Endothelial cell of umbilical vein (primary cell): ENCODE measurements around the gene RIBC2. TPM values are rescaled to one million over a fixed set of nuclear protein-coding genes. Genes with fewer than 3 reads are reported as not detected.

Experiments used
- BruUV-seq: library from RNA; stranded (reverse); fragments of 400-500 nt; replicated peaks from 2 replicates; lab custom pipeline; 2021; lab: Mats Ljungman, UMichigan
- CTCF ChIA-PET: fragments of 300-600, 350-600 bp; sonication (Branson Sonifier 250); formaldehyde crosslinking; loops from one replicate; lab custom pipeline; 2021; ENCODE audit warnings: antibody characterized with exemption, inconsistent platforms; lab: Charles Lee
- POLR2A ChIA-PET: fragments of 300-600, 350-600 bp; sonication (Branson Sonifier 250); formaldehyde crosslinking; loops from one replicate; lab custom pipeline; 2021; ENCODE audit warnings: antibody characterized with exemption, inconsistent platforms; lab: Charles Lee
- DNase-seq: peaks from one replicate; pipeline ENCODE4 v3.0.0-alpha.2; 2011; ENCODE audit warnings: low read depth, low spot score
- FAIRE-seq: peaks from 2 replicates; lab custom pipeline; 2011; peaks lifted over from hg19 to GRCh38; lab: Jason Lieb, UNC
- H2AFZ ChIP-seq: 2 replicates; pipeline ENCODE4 v1.6.0; 2012; ENCODE audit warnings: low read depth, low read length, control low read depth, inconsistent platforms
- H3K27ac ChIP-seq: 2 replicates; pipeline ENCODE4 v1.5.1; 2011; ENCODE audit warnings: low read depth, mild to moderate bottlenecking, control low read depth, low read length, moderate library complexity; ENCODE audit not compliant: insufficient read depth
- H3K27me3 ChIP-seq, 2 experiments: 2 replicates each; pipeline versions ENCODE4 v1.6.0 to v1.6.1; 2011; ENCODE audit warnings: low read length in 2 of 2, mixed read lengths in 1 of 2; ENCODE audit not compliant: control insufficient read depth in 2 of 2, insufficient read depth in 2 of 2
- H3K36me3 ChIP-seq, 2 experiments: 2 replicates in 1 of 2; 3 replicates in 1 of 2; pipeline ENCODE4 v1.5.1; 2011; ENCODE audit warnings: low read length in 2 of 2, mild to moderate bottlenecking in 1 of 2, moderate library complexity in 1 of 2; ENCODE audit not compliant: control insufficient read depth in 2 of 2, insufficient read depth in 2 of 2; ENCODE audit errors: extremely low read depth in 1 of 2
- H3K4me1 ChIP-seq: 3 replicates; pipeline ENCODE4 v1.5.1; 2011; ENCODE audit warnings: mild to moderate bottlenecking, low read length; ENCODE audit not compliant: control insufficient read depth, insufficient read depth; ENCODE audit errors: extremely low read depth
- H3K4me2 ChIP-seq: 2 replicates; pipeline ENCODE4 v1.6.1; 2011; ENCODE audit warnings: low read length, control low read depth, mixed read lengths; ENCODE audit not compliant: insufficient read depth
- H3K4me3 ChIP-seq, 3 experiments: fragments of 200-600 bp in 1 of 3; sonication (generic), shearing (Covaris generic) in 1 of 3; replicated peaks in 1 of 3; 2 replicates each; pipeline ENCODE4 v1.5.1; 2011 to 2016; ENCODE audit warnings: control low read depth in 3 of 3, low read length in 3 of 3, mild to moderate bottlenecking in 2 of 3, inconsistent platforms in 1 of 3, low read depth in 1 of 3, moderate library complexity in 1 of 3; ENCODE audit not compliant: insufficient read depth in 1 of 3
- H3K79me2 ChIP-seq: 2 replicates; pipeline ENCODE4 v1.6.0; 2012; ENCODE audit warnings: low read length, inconsistent platforms; ENCODE audit not compliant: control insufficient read depth, insufficient read depth
- H3K9ac ChIP-seq: replicated peaks from 2 replicates; pipeline ENCODE3; 2011; ENCODE audit warnings: low read length, control low read depth; ENCODE audit not compliant: insufficient read depth; ENCODE audit errors: extremely low read depth
- H3K9me1 ChIP-seq: replicated peaks from 3 replicates; pipeline ENCODE4 v1.6.0; 2011; ENCODE audit warnings: mild to moderate bottlenecking, low read length; ENCODE audit not compliant: control insufficient read depth, insufficient read depth; ENCODE audit errors: extremely low read depth
- H3K9me3 ChIP-seq: replicated peaks from 2 replicates; pipeline ENCODE4 v1.5.1; 2012; ENCODE audit warnings: low read length, inconsistent platforms; ENCODE audit not compliant: control insufficient read depth, insufficient read depth
- H4K20me1 ChIP-seq: replicated peaks from 2 replicates; pipeline ENCODE3; 2011; ENCODE audit warnings: mild to moderate bottlenecking, low read length; ENCODE audit not compliant: control insufficient read depth, insufficient read depth; ENCODE audit errors: extremely low read depth
- EZH2 ChIP-seq: IDR thresholded peaks from 2 replicates; pipeline ENCODE4 v1.6.1; 2012; ENCODE audit warnings: borderline replicate concordance, low read depth, mild to moderate bottlenecking, moderate library complexity, low read length, inconsistent platforms; ENCODE audit not compliant: severe bottlenecking
- FOS ChIP-seq: IDR thresholded peaks from 2 replicates; pipeline ENCODE4 v1.6.1; 2011; ENCODE audit warnings: mild to moderate bottlenecking, low read length, moderate library complexity, borderline replicate concordance; ENCODE audit not compliant: insufficient read depth
- GATA2 ChIP-seq: IDR thresholded peaks from 2 replicates; pipeline ENCODE4 v1.7.0; 2011; ENCODE audit warnings: low read depth, mild to moderate bottlenecking, moderate library complexity, mixed read lengths, low read length; ENCODE audit not compliant: insufficient read length, insufficient read depth
- JUN ChIP-seq: IDR thresholded peaks from 2 replicates; pipeline ENCODE4 v1.6.1; 2011; ENCODE audit warnings: borderline replicate concordance, low read depth; ENCODE audit not compliant: insufficient read length, insufficient read depth
- MYC ChIP-seq: IDR thresholded peaks from one replicate; pipeline ENCODE4 v1.6.1; 2011; ENCODE audit warnings: mild to moderate bottlenecking, low read depth, low read length
- POLR2A ChIP-seq: IDR thresholded peaks from 2 replicates; pipeline ENCODE4 v1.6.1; 2012; ENCODE audit warnings: low read depth, mild to moderate bottlenecking, control low read depth, low read length
- POLR2AphosphoS5 ChIP-seq: IDR thresholded peaks from 2 replicates; pipeline ENCODE4 v1.6.1; 2012; ENCODE audit warnings: low read depth, mild to moderate bottlenecking, control low read depth, low read length, moderate library complexity; ENCODE audit not compliant: insufficient read depth
- dilution Hi-C: fragments of 300-500 bp; cut with MboI; formaldehyde crosslinking; loops from one replicate; pipeline ENCODE4 v1.15.0; 2019; ENCODE audit warnings: low sequenced_read_pairs; ENCODE audit not compliant: extremely low pct_ligation_motif_present
- intact Hi-C: fragments of 100-400 bp; cut with micrococcal nuclease; formaldehyde crosslinking; loops from one replicate; pipeline ENCODE4 v1.10.0; 2022
- polyA plus RNA-seq, 4 experiments: library from polyadenylated mRNA; depleted of rRNA in 3 of 4; stranded (reverse) in 3 of 4; unstranded in 1 of 4; fragments of >200 nt; gene quantifications; 2 replicates each; pipeline versions ENCODE4 v1.2.1 to v1.2.3, GENCODE V29; 2011 to 2012; ENCODE audit warnings: missing spikeins in 1 of 4
- total RNA-seq: library from RNA; stranded (reverse); gene quantifications from 2 replicates; pipeline ENCODE4 v1.2.3, GENCODE V29; 2021
- TF ChIP-seq, protein P1 (sequence below): IDR thresholded peaks from 2 replicates; pipeline ENCODE4 v1.6.1; 2011; ENCODE audit not compliant: insufficient read depth, insufficient read length
- TF ChIP-seq, protein P2 (sequence below), 2 donors: IDR thresholded peaks; 1 replicate in 1 of 2; 2 replicates in 1 of 2; pipeline ENCODE4 v1.5.1; 2011; ENCODE audit warnings: low read length in 2 of 2, mild to moderate bottlenecking in 2 of 2, moderate library complexity in 2 of 2, control low read depth in 1 of 2, inconsistent platforms in 1 of 2, low read depth in 1 of 2; ENCODE audit not compliant: insufficient read depth in 1 of 2; ENCODE audit errors: extremely low read depth in 1 of 2

RIBC2 gene
- total and polyA plus RNA-seq, 2 donors (not counting 3 experiments of a cell fraction or from before 2014, with no cell fraction given), result 1.2 to 5.7 TPM

DNA sequence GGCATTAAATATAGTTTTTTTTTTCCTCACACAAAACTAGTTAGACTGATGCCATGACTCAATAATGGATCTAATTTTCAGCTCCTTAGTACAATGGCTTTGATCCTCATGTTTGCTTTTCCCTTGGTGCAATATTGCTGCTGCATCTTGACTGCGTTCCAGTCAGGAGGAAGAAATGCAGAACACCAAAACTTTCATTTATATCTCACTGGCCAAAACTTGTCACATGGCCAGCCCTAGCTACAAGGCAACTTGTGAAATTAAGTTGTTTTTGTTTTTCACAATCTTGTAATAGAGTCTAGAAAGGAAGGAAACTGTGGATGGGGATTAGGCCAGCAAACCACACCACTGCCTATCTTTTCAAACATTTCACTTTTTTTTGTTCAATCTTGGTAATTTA lies 36.8 kb upstream of the RIBC2 start:
- dilution Hi-C loops (loop anchor here (10.0 kb wide), 1 partner anchor 102 kb away; no protein-coding TSS in a partner anchor), intact Hi-C loops (no loop called here)
- BruUV-seq, result no TSS peak
- Histone ChIP-seq H2AFZ (no peak overlapping the region), H3K9me3 (no peaks in the 10 kb centered on the region), H3K27me3 (peaks cover 0 to 2% of the 10 kb centered on the region in 2 experiments), H3K27ac (no peak overlapping the region), H3K36me3 (no peaks in the 10 kb centered on the region), H3K79me2 (no peaks in the 10 kb centered on the region), H3K9me1 (no peaks in the 10 kb centered on the region), H3K9ac (no peak overlapping the region), H3K4me1 (no peaks in the 10 kb centered on the region), H4K20me1 (no peaks in the 10 kb centered on the region), H3K4me3 (no peak overlapping the region), H3K4me2 (no peak overlapping the region)
- TF ChIP-seq POLR2A (no peak), GATA2 (no peak), EZH2 (no peak), POLR2AphosphoS5 (no peak), FOS (no peak), MYC (no peak), JUN (no peak)
- TF ChIP-seq, protein P1, sequence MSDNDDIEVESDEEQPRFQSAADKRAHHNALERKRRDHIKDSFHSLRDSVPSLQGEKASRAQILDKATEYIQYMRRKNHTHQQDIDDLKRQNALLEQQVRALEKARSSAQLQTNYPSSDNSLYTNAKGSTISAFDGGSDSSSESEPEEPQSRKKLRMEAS, result no peak
- TF ChIP-seq, protein P2, sequence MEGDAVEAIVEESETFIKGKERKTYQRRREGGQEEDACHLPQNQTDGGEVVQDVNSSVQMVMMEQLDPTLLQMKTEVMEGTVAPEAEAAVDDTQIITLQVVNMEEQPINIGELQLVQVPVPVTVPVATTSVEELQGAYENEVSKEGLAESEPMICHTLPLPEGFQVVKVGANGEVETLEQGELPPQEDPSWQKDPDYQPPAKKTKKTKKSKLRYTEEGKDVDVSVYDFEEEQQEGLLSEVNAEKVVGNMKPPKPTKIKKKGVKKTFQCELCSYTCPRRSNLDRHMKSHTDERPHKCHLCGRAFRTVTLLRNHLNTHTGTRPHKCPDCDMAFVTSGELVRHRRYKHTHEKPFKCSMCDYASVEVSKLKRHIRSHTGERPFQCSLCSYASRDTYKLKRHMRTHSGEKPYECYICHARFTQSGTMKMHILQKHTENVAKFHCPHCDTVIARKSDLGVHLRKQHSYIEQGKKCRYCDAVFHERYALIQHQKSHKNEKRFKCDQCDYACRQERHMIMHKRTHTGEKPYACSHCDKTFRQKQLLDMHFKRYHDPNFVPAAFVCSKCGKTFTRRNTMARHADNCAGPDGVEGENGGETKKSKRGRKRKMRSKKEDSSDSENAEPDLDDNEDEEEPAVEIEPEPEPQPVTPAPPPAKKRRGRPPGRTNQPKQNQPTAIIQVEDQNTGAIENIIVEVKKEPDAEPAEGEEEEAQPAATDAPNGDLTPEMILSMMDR (IDR thresholded peaks at IDR 0.05; ENCODE audit: extremely low read depth in 1 of 2, insufficient read depth in 1 of 2, low read depth in 1 of 2, low read length in 2 of 2), result no peak
- ChIA-PET CTCF (interaction anchor here (1.5 kb wide), 1 partner anchor 9 kb away, joined by 3 read pairs; no protein-coding TSS in a partner anchor), POLR2A (no interaction called here)
- DNase-seq, result peak; percentile 48
- FAIRE-seq, result no peak
